Naive thymus-derived CD8-positive, alpha-beta T cell (primary cell): ENCODE data around the gene IDH2. TPM values are rescaled to one million over a fixed set of nuclear protein-coding genes. Genes with fewer than 3 reads are reported as not detected.
"Not testable (repeated sequence)": the region's sequence is repeated elsewhere in the genome, so short reads cannot be mapped to it uniquely, and the experiment has no call there.

Source experiments
- ATAC-seq, 2 donors: fragments of 150-1000 bp; cut with Tn5 transposase in 1 of 2; sonication (Bioruptor Pico), chemical (Tn5 transposase) in 1 of 2; 1 replicate in 1 of 2; 2 replicates in 1 of 2; pipeline ENCODE4 v1.10.0; 2021; ENCODE audit warnings: mild to moderate bottlenecking in 2 of 2, moderate library complexity in 2 of 2
- POLR2A ChIA-PET: fragments of 350-600 bp; sonication (Branson Sonifier 250); formaldehyde crosslinking; loops from one replicate; lab custom pipeline; 2021; ENCODE audit warnings: antibody characterized with exemption; lab: Charles Lee
- DNase-seq, 10 donors: peaks; one replicate each; pipeline versions ENCODE4 v3.0.0 to v3.0.0-alpha.2; 2020 to 2022
- H3K27ac Mint-ChIP-seq, 10 donors: one replicate each; pipeline ENCODE4 v1.8.0; 2020 to 2022; ENCODE audit warnings: mild to moderate bottlenecking in 10 of 10, mixed read lengths in 10 of 10, moderate library complexity in 4 of 10, inconsistent platforms in 1 of 10
- H3K27me3 Mint-ChIP-seq, 5 donors: one replicate each; pipeline ENCODE4 v1.8.0; 2021 to 2022; ENCODE audit warnings: mixed read lengths in 5 of 5
- H3K36me3 Mint-ChIP-seq, 3 donors: one replicate each; pipeline ENCODE4 v1.8.0; 2020 to 2022; ENCODE audit warnings: mixed read lengths in 3 of 3, mild to moderate bottlenecking in 2 of 3, inconsistent platforms in 1 of 3
- H3K4me1 Mint-ChIP-seq, 4 donors: one replicate each; pipeline ENCODE4 v1.8.0; 2021 to 2022; ENCODE audit warnings: mixed read lengths in 4 of 4
- H3K4me3 Mint-ChIP-seq, 10 donors: one replicate each; pipeline ENCODE4 v1.8.0; 2020 to 2022; ENCODE audit warnings: mild to moderate bottlenecking in 10 of 10, mixed read lengths in 10 of 10, moderate library complexity in 6 of 10, inconsistent platforms in 1 of 10
- H3K9me3 Mint-ChIP-seq, 9 donors: one replicate each; pipeline ENCODE4 v1.8.0; 2020 to 2022; ENCODE audit warnings: mixed read lengths in 9 of 9, mild to moderate bottlenecking in 3 of 9, inconsistent platforms in 1 of 9, moderate library complexity in 1 of 9
- polyA plus RNA-seq, 3 donors: library from polyadenylated mRNA; unstranded; fragments of 300-500 nt; fragmentation: Illumina TruSeq; gene quantifications; one replicate each; pipeline ENCODE4 v1.2.3, GENCODE V29; 2021
- total RNA-seq, 8 experiments: library from RNA in 2 of 8; stranded (reverse) in 2 of 8; gene quantifications; one replicate each; pipeline ENCODE4 v1.2.3 and lab custom pipeline; 2021 to 2026

IDH2 gene
- total and polyA plus RNA-seq, 5 experiments from 2014 or later = 26.9 to 97.7 (median 71.5) TPM

GRCh38 chr15:90109163-90109751, 7.0 kb upstream of the IDH2 start:
- H3K4me3 Mint-ChIP-seq, H3K27ac Mint-ChIP-seq, DNase-seq, H3K36me3 Mint-ChIP-seq, H3K9me3 Mint-ChIP-seq, ATAC-seq, H3K27me3 Mint-ChIP-seq, H3K4me1 Mint-ChIP-seq: not testable (repeated sequence)
- POLR2A ChIA-PET = interaction anchor here (0.7 to 0.8 kb wide), 2 partner anchors 53 to 92 kb away, joined by 3 to 5 read pairs; partner anchors contain the start of gene SEMA4B

- H3K4me1 Mint-ChIP-seq, ATAC-seq, DNase-seq, H3K27me3 Mint-ChIP-seq, H3K9me3 Mint-ChIP-seq, H3K36me3 Mint-ChIP-seq, POLR2A ChIA-PET, H3K4me3 Mint-ChIP-seq, H3K27ac Mint-ChIP-seq: not testable (repeated sequence)
Measured at GRCh38 chr15:90108038-90108437, 5.8 kb upstream of the IDH2 start.

- DNase-seq = no peak
- POLR2A ChIA-PET = interaction anchor here (0.5 kb wide), 1 partner anchor 171 kb away, joined by 4 read pairs; no protein-coding TSS in a partner anchor
- no peak for ATAC-seq
- no peak overlapping the region for H3K27ac Mint-ChIP-seq
- H3K9me3 Mint-ChIP-seq = no peaks in the 10 kb centered on the region
- peaks cover 0 to 8% (median 7%) of the 10 kb centered on the region in 4 donors for H3K4me1 Mint-ChIP-seq
- no peaks in the 10 kb centered on the region for H3K27me3 Mint-ChIP-seq
- H3K36me3 Mint-ChIP-seq = no peaks in the 10 kb centered on the region
- no peak overlapping the region for H3K4me3 Mint-ChIP-seq
Measured at GRCh38 chr15:90106522-90107117, 4.4 kb upstream of the IDH2 start.

GRCh38 chr15:90105521-90105920, 3.3 kb upstream of the IDH2 start:
- peaks cover 7 to 18% (median 18%) of the 10 kb centered on the region in 4 donors for H3K4me1 Mint-ChIP-seq
- H3K27ac Mint-ChIP-seq = no peak overlapping the region
- POLR2A ChIA-PET = no interaction called here
- no peaks in the 10 kb centered on the region for H3K27me3 Mint-ChIP-seq
- H3K9me3 Mint-ChIP-seq = no peaks in the 10 kb centered on the region
- no peak for DNase-seq
- H3K4me3 Mint-ChIP-seq = peak overlapping the region in 1 of 10 donors; percentile 34
- no peak for ATAC-seq
- H3K36me3 Mint-ChIP-seq = no peaks in the 10 kb centered on the region

GRCh38 chr15:90104551-90104950, 2.3 kb upstream of the IDH2 start:
- ATAC-seq = no peak
- peak overlapping the region in 2 of 10 donors; percentile 11 to 30 for H3K4me3 Mint-ChIP-seq
- H3K36me3 Mint-ChIP-seq = no peaks in the 10 kb centered on the region
- POLR2A ChIA-PET = interaction anchor here (0.5 kb wide), 1 partner anchor 46 kb away, joined by 4 read pairs; no protein-coding TSS in a partner anchor
- H3K4me1 Mint-ChIP-seq = peaks cover 13 to 28% (median 28%) of the 10 kb centered on the region in 4 donors
- no peaks in the 10 kb centered on the region for H3K27me3 Mint-ChIP-seq
- H3K27ac Mint-ChIP-seq = peak overlapping the region in 1 of 10 donors; percentile 41
- no peak for DNase-seq
- H3K9me3 Mint-ChIP-seq = no peaks in the 10 kb centered on the region

- Mint-ChIP-seq H3K27me3 (no peaks in the 10 kb centered on the region), H3K36me3 (no peaks in the 10 kb centered on the region), H3K4me3 (peak overlapping the region; percentile 28 to 89 (median 82)), H3K4me1 (peaks cover 18 to 36% (median 35%) of the 10 kb centered on the region in 4 donors), H3K9me3 (no peaks in the 10 kb centered on the region), H3K27ac (peak overlapping the region in 8 of 10 donors; percentile 14 to 92 (median 86))
- no peak for ATAC-seq
- POLR2A ChIA-PET = interaction anchor here (0.5 to 1.2 kb wide), 2 partner anchors 47 to 97 kb away, joined by 3 to 4 read pairs; partner anchors contain the start of gene SEMA4B
- DNase-seq = no peak
Measured at GRCh38 chr15:90103701-90104329, 1.5 kb upstream of the IDH2 start.

- Mint-ChIP-seq H3K27me3 (no peaks in the 10 kb centered on the region), H3K36me3 (no peaks in the 10 kb centered on the region), H3K27ac (peak overlapping the region; percentile 94 to 99 (median 98)), H3K9me3 (no peaks in the 10 kb centered on the region), H3K4me1 (peaks cover 27 to 60% (median 58%) of the 10 kb centered on the region in 4 donors), H3K4me3 (peak overlapping the region; percentile 84 to 94 (median 91))
- DNase-seq (peak in 5 of 10 donors; percentile 27 to 39 (median 32)), ATAC-seq (no peak)
- POLR2A ChIA-PET = interaction anchor here (1.0 to 1.9 kb wide), 8 partner anchors 10 to 214 kb away, joined by 3 to 13 read pairs (median 6); partner anchors contain the start of genes AP3S2, CIB1, GDPGP1 and SEMA4B
Measured at GRCh38 chr15:90101130-90101968, 919 bp downstream of the IDH2 start.

GRCh38 chr15:90099868-90100831, 2.1 kb downstream of the IDH2 start:
- POLR2A ChIA-PET = interaction anchor here (1.1 to 2.1 kb wide), 4 partner anchors 10 to 206 kb away, joined by 3 to 9 read pairs (median 6); partner anchors contain the start of genes AP3S2 and ZNF710
- Mint-ChIP-seq H3K9me3 (no peaks in the 10 kb centered on the region), H3K4me3 (peak overlapping the region; percentile 84 to 95 (median 91)), H3K27me3 (no peaks in the 10 kb centered on the region), H3K4me1 (peaks cover 34 to 72% (median 69%) of the 10 kb centered on the region in 4 donors), H3K36me3 (no peaks in the 10 kb centered on the region), H3K27ac (peak overlapping the region; percentile 94 to 99 (median 98))
- DNase-seq (peak in 1 of 10 donors; percentile 3), ATAC-seq (no peak)

- ATAC-seq = peak; percentile 32 to 38
- peak overlapping the region; percentile 94 to 99 (median 98) for H3K27ac Mint-ChIP-seq
- no peaks in the 10 kb centered on the region for H3K36me3 Mint-ChIP-seq
- POLR2A ChIA-PET = interaction anchor here (1.1 to 2.1 kb wide), 5 partner anchors 9 to 206 kb away, joined by 3 to 9 read pairs (median 6); partner anchors contain the start of genes AP3S2, CIB1, GDPGP1 and ZNF710
- H3K9me3 Mint-ChIP-seq = no peaks in the 10 kb centered on the region
- peaks cover 35 to 81% (median 78%) of the 10 kb centered on the region in 4 donors for H3K4me1 Mint-ChIP-seq
- DNase-seq = peak in 9 of 10 donors; percentile 30 to 75 (median 57)
- H3K4me3 Mint-ChIP-seq = peak overlapping the region; percentile 84 to 95 (median 91)
- no peaks in the 10 kb centered on the region for H3K27me3 Mint-ChIP-seq
Measured at GRCh38 chr15:90099072-90099867, 3.0 kb downstream of the IDH2 start.

- DNase-seq (peak in 9 of 10 donors; percentile 49 to 84 (median 68)), ATAC-seq (peak; percentile 58 to 69)
- POLR2A ChIA-PET = no interaction called here
- Mint-ChIP-seq H3K27me3 (no peaks in the 10 kb centered on the region), H3K9me3 (no peaks in the 10 kb centered on the region), H3K4me1 (peaks cover 39 to 81% (median 78%) of the 10 kb centered on the region in 4 donors), H3K4me3 (peak overlapping the region; percentile 72 to 95 (median 90)), H3K36me3 (no peaks in the 10 kb centered on the region), H3K27ac (peak overlapping the region; percentile 97 to 99 (median 98))
Measured at GRCh38 chr15:90097475-90097874, 4.8 kb downstream of the IDH2 start.
